ENCODE results near the gene IPO11. TPM values are rescaled to one million over a fixed set of nuclear protein-coding genes. Genes with fewer than 3 reads are reported as not detected.
"Not testable (repeated sequence)": the region's sequence is repeated elsewhere in the genome, so short reads cannot be mapped to it uniquely, and the experiment has no call there.

Gene IPO11
- total RNA-seq, 1 donor from 2014 or later: 18.3 TPM

DNA sequence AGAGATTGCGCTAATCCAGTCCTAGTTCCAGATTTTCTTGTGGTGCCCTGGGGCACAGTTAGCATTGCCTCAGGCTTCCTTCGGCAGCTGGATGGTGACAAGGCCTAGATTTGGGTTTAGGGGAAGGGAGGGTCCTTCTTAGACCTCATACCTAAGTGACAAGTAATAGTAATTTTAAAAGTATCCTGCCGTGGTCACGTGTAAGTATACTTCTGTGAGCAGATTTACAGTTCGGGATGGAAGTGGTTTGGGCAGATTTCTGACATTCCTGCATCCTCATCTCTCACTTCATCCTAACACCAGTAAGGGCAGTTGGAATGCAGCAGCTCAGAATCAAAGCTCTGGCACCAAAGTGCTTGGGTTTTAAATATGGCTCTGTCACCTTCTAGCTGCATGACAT is 237.6 kb downstream of the IPO11 start:
- no peak for DNase-seq (ENCODE audit: low read depth)
- TF ChIP-seq, protein P1, sequence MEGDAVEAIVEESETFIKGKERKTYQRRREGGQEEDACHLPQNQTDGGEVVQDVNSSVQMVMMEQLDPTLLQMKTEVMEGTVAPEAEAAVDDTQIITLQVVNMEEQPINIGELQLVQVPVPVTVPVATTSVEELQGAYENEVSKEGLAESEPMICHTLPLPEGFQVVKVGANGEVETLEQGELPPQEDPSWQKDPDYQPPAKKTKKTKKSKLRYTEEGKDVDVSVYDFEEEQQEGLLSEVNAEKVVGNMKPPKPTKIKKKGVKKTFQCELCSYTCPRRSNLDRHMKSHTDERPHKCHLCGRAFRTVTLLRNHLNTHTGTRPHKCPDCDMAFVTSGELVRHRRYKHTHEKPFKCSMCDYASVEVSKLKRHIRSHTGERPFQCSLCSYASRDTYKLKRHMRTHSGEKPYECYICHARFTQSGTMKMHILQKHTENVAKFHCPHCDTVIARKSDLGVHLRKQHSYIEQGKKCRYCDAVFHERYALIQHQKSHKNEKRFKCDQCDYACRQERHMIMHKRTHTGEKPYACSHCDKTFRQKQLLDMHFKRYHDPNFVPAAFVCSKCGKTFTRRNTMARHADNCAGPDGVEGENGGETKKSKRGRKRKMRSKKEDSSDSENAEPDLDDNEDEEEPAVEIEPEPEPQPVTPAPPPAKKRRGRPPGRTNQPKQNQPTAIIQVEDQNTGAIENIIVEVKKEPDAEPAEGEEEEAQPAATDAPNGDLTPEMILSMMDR (IDR thresholded peaks at IDR 0.05; ENCODE audit: insufficient read depth, low read length, poor library complexity, severe bottlenecking): no peak
- Histone ChIP-seq H3K36me3 (ENCODE audit: control insufficient read depth, insufficient read depth, low read length) (no peaks in the 10 kb centered on the region), H3K27me3 (ENCODE audit: control insufficient read depth, insufficient read depth, low read length) (no peaks in the 10 kb centered on the region), H3K4me3 (ENCODE audit: low read depth, low read length) (no peak overlapping the region)

DNA sequence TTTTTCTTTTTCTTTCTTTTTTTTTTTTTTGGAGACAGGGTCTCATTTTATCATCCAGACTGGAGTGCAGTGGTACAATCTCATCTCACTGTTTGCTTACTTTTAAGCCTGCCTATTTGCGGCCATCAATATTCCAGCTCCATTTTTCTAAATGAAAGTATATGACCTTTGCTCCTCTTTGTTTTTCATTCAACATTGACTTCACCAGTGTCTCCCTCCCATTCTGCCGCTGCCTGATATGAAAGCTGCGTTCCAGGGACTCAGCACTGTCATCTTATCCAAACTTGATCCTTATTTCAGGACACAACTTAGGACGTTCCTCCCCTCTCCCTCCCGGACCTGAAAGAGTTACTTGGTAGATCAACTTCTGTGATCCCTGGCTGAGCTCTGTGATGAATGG is 239.7 kb downstream of the IPO11 start:
- H3K36me3 ChIP-seq (ENCODE audit: control insufficient read depth, insufficient read depth, low read length): no peaks in the 10 kb centered on the region
- no peak overlapping the region for H3K4me3 ChIP-seq (ENCODE audit: low read depth, low read length)
- DNase-seq (ENCODE audit: low read depth): no peak
- TF ChIP-seq, protein P1 (IDR thresholded peaks at IDR 0.05; ENCODE audit: insufficient read depth, low read length, poor library complexity, severe bottlenecking): no peak
- no peaks in the 10 kb centered on the region for H3K27me3 ChIP-seq (ENCODE audit: control insufficient read depth, insufficient read depth, low read length)

DNA sequence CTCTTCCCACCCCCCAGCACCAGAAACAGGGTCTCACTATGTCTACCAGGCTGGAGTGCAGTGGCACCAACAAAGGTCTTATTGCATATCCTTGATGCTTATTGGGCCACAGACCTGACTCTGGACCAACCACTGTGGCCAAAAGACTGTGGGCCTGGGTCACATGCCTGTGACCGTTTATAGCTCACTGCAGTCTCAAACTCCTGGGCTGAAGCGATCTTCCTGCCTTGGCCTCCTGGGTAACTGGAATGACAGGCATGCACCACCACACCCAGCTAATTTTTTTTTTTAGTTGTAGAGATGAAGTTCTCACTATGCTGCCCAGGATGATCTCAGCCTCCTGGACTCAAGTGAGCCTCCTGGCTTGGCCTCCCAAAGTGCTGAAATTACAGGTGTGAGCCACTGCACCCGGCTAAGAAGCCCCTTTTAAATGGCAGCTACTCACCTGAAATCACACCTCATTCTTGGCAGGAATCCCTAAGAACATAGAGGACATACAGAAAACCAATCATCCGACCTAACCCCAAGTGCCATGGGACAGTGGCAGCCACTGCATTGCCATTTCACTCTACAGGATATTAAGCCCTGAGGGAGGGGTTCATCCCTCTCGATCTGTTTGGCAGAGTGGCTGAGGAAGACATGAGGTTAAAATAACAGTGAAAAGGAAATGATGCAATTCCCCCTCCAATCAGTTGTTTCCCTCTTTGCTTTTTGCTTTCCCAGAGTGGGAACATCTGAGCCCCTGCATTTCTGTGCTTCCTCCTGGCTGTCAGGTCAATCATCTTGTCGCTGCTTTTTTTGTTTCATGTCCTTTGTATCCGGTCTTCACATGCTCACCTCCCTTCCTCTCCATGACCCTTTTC is 240.7 kb downstream of the IPO11 start:
- H3K27me3 ChIP-seq (ENCODE audit: control insufficient read depth, insufficient read depth, low read length): no peaks in the 10 kb centered on the region
- no peak overlapping the region for H3K4me3 ChIP-seq (ENCODE audit: low read depth, low read length)
- no peaks in the 10 kb centered on the region for H3K36me3 ChIP-seq (ENCODE audit: control insufficient read depth, insufficient read depth, low read length)
- TF ChIP-seq, protein P1 (IDR thresholded peaks at IDR 0.05; ENCODE audit: insufficient read depth, low read length, poor library complexity, severe bottlenecking): no peak
- no peak for DNase-seq (ENCODE audit: low read depth)

GRCh38 chr5:62653864-62654575 is 241.5 kb downstream of the IPO11 start:
- no peak for DNase-seq (ENCODE audit: low read depth)
- Histone ChIP-seq H3K4me3 (ENCODE audit: low read depth, low read length) (no peak overlapping the region), H3K36me3 (ENCODE audit: control insufficient read depth, insufficient read depth, low read length) (no peaks in the 10 kb centered on the region), H3K27me3 (ENCODE audit: control insufficient read depth, insufficient read depth, low read length) (no peaks in the 10 kb centered on the region)
- TF ChIP-seq, protein P1 (IDR thresholded peaks at IDR 0.05; ENCODE audit: insufficient read depth, low read length, poor library complexity, severe bottlenecking): no peak

- not testable (repeated sequence) for H3K36me3 ChIP-seq (ENCODE audit: control insufficient read depth, insufficient read depth, low read length); DNase-seq (ENCODE audit: low read depth); H3K27me3 ChIP-seq (ENCODE audit: control insufficient read depth, insufficient read depth, low read length); H3K4me3 ChIP-seq (ENCODE audit: low read depth, low read length)
Measured at GRCh38 chr5:62657772-62658171, 245.2 kb downstream of the IPO11 start.

DNA sequence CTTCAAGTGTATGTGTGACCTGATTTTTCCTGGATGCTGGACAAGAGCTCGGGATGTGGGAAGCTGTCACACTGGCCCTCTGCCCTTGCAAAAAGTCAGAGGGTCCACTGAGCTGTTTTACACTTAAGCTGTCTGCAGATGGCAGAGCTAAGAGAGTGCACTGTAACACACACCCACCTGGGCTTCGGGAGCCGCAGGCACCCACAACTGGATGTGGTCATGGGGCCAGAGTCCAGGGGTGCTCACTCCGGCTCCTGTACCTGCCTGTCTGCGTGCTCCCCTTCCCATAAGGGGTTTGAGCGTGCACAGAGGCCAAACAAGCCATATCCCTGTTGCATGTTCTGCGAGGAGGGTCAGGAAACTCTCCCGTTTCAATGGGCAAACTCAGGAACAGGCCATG is 248.6 kb downstream of the IPO11 start:
- no peaks in the 10 kb centered on the region for H3K36me3 ChIP-seq (ENCODE audit: control insufficient read depth, insufficient read depth, low read length)
- no peaks in the 10 kb centered on the region for H3K27me3 ChIP-seq (ENCODE audit: control insufficient read depth, insufficient read depth, low read length)
- TF ChIP-seq, protein P1 (IDR thresholded peaks at IDR 0.05; ENCODE audit: insufficient read depth, low read length, poor library complexity, severe bottlenecking): no peak
- DNase-seq (ENCODE audit: low read depth): no peak
- H3K4me3 ChIP-seq (ENCODE audit: low read depth, low read length): no peak overlapping the region
